Measurements from ENCODE around the gene GRHL1.

GRHL1 gene

GRCh38 chr2:10043906-10044601 lies 92.6 kb downstream of the GRHL1 start:
- H2AFZ ChIP-seq (ENCODE audit: low read depth, low read length) = no peak overlapping the region
- H3K36me3 ChIP-seq (ENCODE audit: insufficient read depth, low read length) = no peaks in the 10 kb centered on the region
- no peak for DNase-seq
- ATAC-seq (ENCODE audit: insufficient read depth, low read depth) = no peak
- H3K9me3 ChIP-seq (ENCODE audit: insufficient read depth, low read length, severe bottlenecking) = no peaks in the 10 kb centered on the region
- no peak overlapping the region for H3K4me2 ChIP-seq (ENCODE audit: insufficient read depth, low read length)
- H3K27me3 ChIP-seq (ENCODE audit: insufficient read depth, low read length, poor library complexity) = no peaks in the 10 kb centered on the region
- no peak for TF ChIP-seq EZH2 (IDR thresholded peaks at IDR 0.05; ENCODE audit: borderline replicate concordance, low read depth, low read length, severe bottlenecking)
- TF ChIP-seq CTCF (IDR thresholded peaks at IDR 0.05; ENCODE audit: borderline replicate concordance, extremely low read depth, low read length, poor library complexity, severe bottlenecking) = no peak
- H4K20me1 ChIP-seq (ENCODE audit: insufficient read depth, low read length) = no peaks in the 10 kb centered on the region
- H3K27ac ChIP-seq (ENCODE audit: low read length) = no peak overlapping the region
- H3K4me3 ChIP-seq (ENCODE audit: low read depth in 1 of 2, low read length in 2 of 2) = no peak overlapping the region
- H3K79me2 ChIP-seq (ENCODE audit: insufficient read depth, low read length) = no peaks in the 10 kb centered on the region
- no peak overlapping the region for H3K9ac ChIP-seq (ENCODE audit: low read depth, low read length)
- H3K4me1 ChIP-seq (ENCODE audit: insufficient read depth, low read length) = no peaks in the 10 kb centered on the region

GRCh38 chr2:10045561-10046355 lies 94.3 kb downstream of the GRHL1 start:
- TF ChIP-seq CTCF (IDR thresholded peaks at IDR 0.05; ENCODE audit: borderline replicate concordance, extremely low read depth, low read length, poor library complexity, severe bottlenecking) (no peak), EZH2 (IDR thresholded peaks at IDR 0.05; ENCODE audit: borderline replicate concordance, low read depth, low read length, severe bottlenecking) (no peak)
- Histone ChIP-seq H3K9ac (ENCODE audit: low read depth, low read length) (no peak overlapping the region), H3K4me2 (ENCODE audit: insufficient read depth, low read length) (no peak overlapping the region), H3K27me3 (ENCODE audit: insufficient read depth, low read length, poor library complexity) (no peaks in the 10 kb centered on the region), H3K4me1 (ENCODE audit: insufficient read depth, low read length) (no peaks in the 10 kb centered on the region), H3K79me2 (ENCODE audit: insufficient read depth, low read length) (no peaks in the 10 kb centered on the region), H3K9me3 (ENCODE audit: insufficient read depth, low read length, severe bottlenecking) (no peaks in the 10 kb centered on the region), H3K4me3 (ENCODE audit: low read depth in 1 of 2, low read length in 2 of 2) (no peak overlapping the region), H3K36me3 (ENCODE audit: insufficient read depth, low read length) (no peaks in the 10 kb centered on the region), H2AFZ (ENCODE audit: low read depth, low read length) (no peak overlapping the region), H4K20me1 (ENCODE audit: insufficient read depth, low read length) (no peaks in the 10 kb centered on the region), H3K27ac (ENCODE audit: low read length) (no peak overlapping the region)
- DNase-seq (no peak), ATAC-seq (ENCODE audit: insufficient read depth, low read depth) (no peak)

- Histone ChIP-seq H3K9ac (ENCODE audit: low read depth, low read length) (no peak overlapping the region), H3K27ac (ENCODE audit: low read length) (no peak overlapping the region), H3K27me3 (ENCODE audit: insufficient read depth, low read length, poor library complexity) (peaks cover under 1% of the 10 kb centered on the region), H4K20me1 (ENCODE audit: insufficient read depth, low read length) (no peaks in the 10 kb centered on the region), H3K36me3 (ENCODE audit: insufficient read depth, low read length) (no peaks in the 10 kb centered on the region), H3K79me2 (ENCODE audit: insufficient read depth, low read length) (no peaks in the 10 kb centered on the region), H3K4me3 (ENCODE audit: low read depth in 1 of 2, low read length in 2 of 2) (no peak overlapping the region), H3K9me3 (ENCODE audit: insufficient read depth, low read length, severe bottlenecking) (no peaks in the 10 kb centered on the region), H3K4me2 (ENCODE audit: insufficient read depth, low read length) (no peak overlapping the region), H3K4me1 (ENCODE audit: insufficient read depth, low read length) (no peaks in the 10 kb centered on the region), H2AFZ (ENCODE audit: low read depth, low read length) (no peak overlapping the region)
- DNase-seq = no peak
- TF ChIP-seq EZH2 (IDR thresholded peaks at IDR 0.05; ENCODE audit: borderline replicate concordance, low read depth, low read length, severe bottlenecking) = no peak
- no peak for ATAC-seq (ENCODE audit: insufficient read depth, low read depth)
These were observed 95.4 kb downstream of the GRHL1 start for GRCh38 chr2:10046931-10047330.

All from DND-41 (cell line).